CD4-positive, alpha-beta T cell treated with Interleukin-4 for 1 hour (primary cell): ENCODE results near the gene CLCN5.

Experiments
- DNase-seq, 2 donors: peaks; one replicate each; pipeline ENCODE4 v3.0.0-alpha.2; 2020 to 2022

CLCN5 gene

GRCh38 chrX:49922291-49923241 is at the start of gene CLCN5:
TSS of gene CLCN5 (plus strand) at chrX:49922596. CDS start at chrX:49925299, 2,703 bp downstream.
- DNase-seq: peak; percentile 96 to 98

GRCh38 chrX:49876750-49877149 is 45.6 kb upstream of the CLCN5 start:
- peak; percentile 21 to 54 for DNase-seq

- DNase-seq: no peak
Observed at GRCh38 chrX:49877397-49878101, 44.8 kb upstream of the CLCN5 start.

- no peak for DNase-seq
Observed at GRCh38 chrX:49878128-49878833, 44.1 kb upstream of the CLCN5 start.

- peak; percentile 87 to 88 for DNase-seq
Observed at GRCh38 chrX:49878834-49879655, 43.4 kb upstream of the CLCN5 start, which contains the start of gene USP27X. TSS of gene USP27X (plus strand) at chrX:49879484. CDS start at chrX:49880308, 824 bp downstream.

- DNase-seq: no peak
Observed at GRCh38 chrX:49879656-49880277, 42.6 kb upstream of the CLCN5 start.

GRCh38 chrX:49880668-49881067 is 41.7 kb upstream of the CLCN5 start:
- no peak for DNase-seq

- peak; percentile 52 to 63 for DNase-seq
Observed at GRCh38 chrX:49884290-49884862, 38.0 kb upstream of the CLCN5 start.

- DNase-seq: no peak
Observed at GRCh38 chrX:49892542-49892941, 29.9 kb upstream of the CLCN5 start.

- DNase-seq: no peak
Observed at GRCh38 chrX:49896951-49897350, 25.4 kb upstream of the CLCN5 start.

- DNase-seq: no peak
Observed at GRCh38 chrX:49901048-49901447, 21.3 kb upstream of the CLCN5 start.

- DNase-seq: peak in 1 of 2 donors; percentile 4
Observed at GRCh38 chrX:49910344-49910743, 12.1 kb upstream of the CLCN5 start.

GRCh38 chrX:49912086-49912485 is 10.3 kb upstream of the CLCN5 start:
- DNase-seq: no peak

GRCh38 chrX:49912861-49913260 is 9.5 kb upstream of the CLCN5 start:
- DNase-seq: no peak

GRCh38 chrX:49915361-49916222 is 6.8 kb upstream of the CLCN5 start:
- peak; percentile 55 to 58 for DNase-seq

GRCh38 chrX:49919617-49920016 is 2.8 kb upstream of the CLCN5 start:
- peak; percentile 15 to 31 for DNase-seq

- no peak for DNase-seq
Observed at GRCh38 chrX:49921109-49921508, 1.3 kb upstream of the CLCN5 start.

GRCh38 chrX:49925176-49925575 is 2.8 kb downstream of the CLCN5 start:
- no peak for DNase-seq

GRCh38 chrX:49930039-49930438 is 7.6 kb downstream of the CLCN5 start:
- DNase-seq: no peak

- DNase-seq: no peak
Observed at GRCh38 chrX:49932791-49933190, 10.4 kb downstream of the CLCN5 start.
